ENCODE data around the gene PHYH.
A peak's percentile ranks its signal among the peaks of the same experiment; 100 is the strongest.

The PHYH gene

GRCh38 chr10:13299437-13300287, at the start of gene PHYH:
Gene PHYH (minus strand): TSS chr10:13300064. CDS start chr10:13300042, 22 bp downstream.
- Histone ChIP-seq H3K79me2 (ENCODE audit: insufficient read depth, low read length) (no peaks in the 10 kb centered on the region), H3K27ac (ENCODE audit: low read depth, low read length) (no peak within 1 kb of the TSS), H3K27me3 (ENCODE audit: low read length) (no peaks in the 10 kb centered on the region), H3K9ac (ENCODE audit: low read length) (peak within 1 kb of the TSS; percentile 55), H3K4me2 (ENCODE audit: low read depth, low read length, poor library complexity, severe bottlenecking) (peak within 1 kb of the TSS; percentile 83), H3K9me3 (ENCODE audit: insufficient read depth, low read length) (no peaks in the 10 kb centered on the region), H3K36me3 (ENCODE audit: low read length) (no peaks in the 10 kb centered on the region), H4K20me1 (ENCODE audit: low read depth, low read length) (no peaks in the 10 kb centered on the region), H2AFZ (ENCODE audit: low read depth, low read length, severe bottlenecking) (peak within 1 kb of the TSS; percentile 96), H3K9me2 (replicated peaks; ENCODE audit: insufficient read depth, low read length) (no peaks in the 10 kb centered on the region), H3K4me3 (ENCODE audit: insufficient read depth, low read length, poor library complexity, severe bottlenecking) (peak within 1 kb of the TSS; percentile 62), H3F3A (ENCODE audit: insufficient read depth) (no peaks in the 10 kb centered on the region; the same call in 1 of the 2 replicates)
- TF ChIP-seq CTCF (IDR thresholded peaks at IDR 0.05; ENCODE audit: insufficient read depth, low read length, poor library complexity, severe bottlenecking) (no peak), EZH2phosphoT487 (conservative IDR thresholded peaks at IDR 0.05; ENCODE audit: low read length) (no peak)

GRCh38 chr10:13348216-13349017, 48.6 kb upstream of the PHYH start, which contains the start of gene SEPHS1:
Gene SEPHS1 (minus strand): TSS chr10:13348293. CDS start chr10:13344950, 3,343 bp downstream.
- H3F3A ChIP-seq (ENCODE audit: insufficient read depth) = 0 out of 2 replicates have a peak, but pooled peaks cover 4% of the 10 kb centered on the region
- H3K79me2 ChIP-seq (ENCODE audit: insufficient read depth, low read length) = peaks cover 36% of the 10 kb centered on the region
- no peaks in the 10 kb centered on the region for H3K36me3 ChIP-seq (ENCODE audit: low read length)
- H3K9ac ChIP-seq (ENCODE audit: low read length) = peak within 1 kb of the TSS; percentile 96
- H3K9me2 ChIP-seq (replicated peaks; ENCODE audit: insufficient read depth, low read length) = no peaks in the 10 kb centered on the region
- H4K20me1 ChIP-seq (ENCODE audit: low read depth, low read length) = no peaks in the 10 kb centered on the region
- no peaks in the 10 kb centered on the region for H3K9me3 ChIP-seq (ENCODE audit: insufficient read depth, low read length)
- H3K27ac ChIP-seq (ENCODE audit: low read depth, low read length) = peak within 1 kb of the TSS; percentile 69
- peak within 1 kb of the TSS; percentile 96 for H3K4me2 ChIP-seq (ENCODE audit: low read depth, low read length, poor library complexity, severe bottlenecking)
- peak within 1 kb of the TSS; percentile 40 for H2AFZ ChIP-seq (ENCODE audit: low read depth, low read length, severe bottlenecking)
- H3K27me3 ChIP-seq (ENCODE audit: low read length) = no peaks in the 10 kb centered on the region
- peak within 1 kb of the TSS; percentile 78 for H3K4me3 ChIP-seq (ENCODE audit: insufficient read depth, low read length, poor library complexity, severe bottlenecking)
- TF ChIP-seq EZH2phosphoT487 (conservative IDR thresholded peaks at IDR 0.05; ENCODE audit: low read length) (no peak), CTCF (IDR thresholded peaks at IDR 0.05; ENCODE audit: insufficient read depth, low read length, poor library complexity, severe bottlenecking) (no peak)

DNA sequence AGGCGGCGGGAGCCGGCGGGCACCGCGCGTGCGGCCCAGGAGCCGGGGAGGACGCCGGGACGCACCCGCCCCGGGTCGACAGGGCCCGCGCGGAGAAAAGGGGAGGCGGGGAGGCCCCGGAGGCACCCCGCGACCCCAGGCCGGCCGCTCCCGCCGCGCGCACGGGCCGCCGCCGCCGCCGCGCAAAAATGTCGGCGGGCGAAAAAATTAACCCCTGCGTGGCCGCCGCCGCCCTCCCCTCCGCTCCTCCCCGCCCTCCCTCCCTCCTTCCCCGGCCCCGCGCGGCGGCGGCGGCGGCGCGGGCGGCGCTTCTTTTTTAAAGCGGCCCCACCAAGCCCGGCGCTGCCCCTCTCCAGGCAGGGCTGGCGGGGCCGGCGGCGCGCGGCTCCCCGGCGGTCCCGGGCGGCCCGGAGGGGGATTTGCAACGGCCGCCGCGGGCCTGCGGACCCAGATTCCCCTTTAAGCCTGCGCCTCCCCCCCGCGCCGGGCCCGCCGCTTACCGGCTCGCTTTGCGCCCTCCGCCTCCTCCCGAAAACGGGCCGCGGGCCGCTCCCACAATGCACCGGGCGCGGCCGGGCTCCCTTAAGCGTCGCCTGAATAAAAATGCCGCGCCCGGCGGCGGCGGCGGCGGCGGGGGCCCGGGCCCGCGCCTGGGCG, 47.8 kb upstream of the PHYH start:
- no peak for TF ChIP-seq CTCF (IDR thresholded peaks at IDR 0.05; ENCODE audit: insufficient read depth, low read length, poor library complexity, severe bottlenecking)
- TF ChIP-seq EZH2phosphoT487 (conservative IDR thresholded peaks at IDR 0.05; ENCODE audit: low read length) = no peak
- Histone ChIP-seq H3K79me2 (ENCODE audit: insufficient read depth, low read length) (peaks cover 44% of the 10 kb centered on the region), H3F3A (ENCODE audit: insufficient read depth) (0 out of 2 replicates have a peak, but pooled peaks cover 4% of the 10 kb centered on the region), H3K27ac (ENCODE audit: low read depth, low read length) (peak overlapping the region; percentile 69), H3K9ac (ENCODE audit: low read length) (peak overlapping the region; percentile 96), H3K4me3 (ENCODE audit: insufficient read depth, low read length, poor library complexity, severe bottlenecking) (peak overlapping the region; percentile 63), H3K27me3 (ENCODE audit: low read length) (no peaks in the 10 kb centered on the region), H3K9me2 (replicated peaks; ENCODE audit: insufficient read depth, low read length) (no peaks in the 10 kb centered on the region), H4K20me1 (ENCODE audit: low read depth, low read length) (no peaks in the 10 kb centered on the region), H3K9me3 (ENCODE audit: insufficient read depth, low read length) (no peaks in the 10 kb centered on the region), H3K36me3 (ENCODE audit: low read length) (no peaks in the 10 kb centered on the region), H3K4me2 (ENCODE audit: low read depth, low read length, poor library complexity, severe bottlenecking) (peak overlapping the region; percentile 39), H2AFZ (ENCODE audit: low read depth, low read length, severe bottlenecking) (no peak overlapping the region)
